Neural cell (in vitro differentiated cells): ENCODE measurements around the gene LMCD1. TPM values are rescaled to one million over a fixed set of nuclear protein-coding genes. Genes with fewer than 3 reads are reported as not detected.

Experiments
- H2AFZ ChIP-seq: fragments of 200-600, 300-800 bp; sonication (generic), shearing (Covaris generic); 2 replicates; pipeline ENCODE4 v1.6.0; 2014; ENCODE audit warnings: low read depth, mild to moderate bottlenecking, antibody characterized with exemption, low read length, moderate library complexity
- H3F3A ChIP-seq: fragments of 200-600 bp; shearing (Covaris generic); 2 replicates; pipeline ENCODE4 v1.6.1; 2016; ENCODE audit warnings: mild to moderate bottlenecking, moderate library complexity, mixed read lengths, antibody characterized with exemption, low read length; ENCODE audit not compliant: insufficient read depth, poor library complexity, severe bottlenecking
- H3K27ac ChIP-seq: fragments of 200-600, 300-800 bp; sonication (generic), shearing (Covaris generic); 2 replicates; pipeline ENCODE4 v1.5.1; 2014; ENCODE audit warnings: mild to moderate bottlenecking, low read length, moderate library complexity
- H3K27me3 ChIP-seq: fragments of 300-800, 200-600 bp; sonication (generic), shearing (Covaris generic); 2 replicates; pipeline ENCODE4 v1.6.0; 2014; ENCODE audit warnings: mild to moderate bottlenecking, low read depth, low read length, moderate library complexity; ENCODE audit not compliant: insufficient read depth
- H3K36me3 ChIP-seq: fragments of 300-800, 200-600 bp; sonication (generic), shearing (Covaris generic); 2 replicates; pipeline ENCODE4 v1.5.1; 2014; ENCODE audit warnings: mild to moderate bottlenecking, antibody characterized with exemption, low read length, moderate library complexity; ENCODE audit not compliant: insufficient read depth
- H3K4me2 ChIP-seq: fragments of 300-800, 200-600 bp; sonication (generic), shearing (Covaris generic); 2 replicates; pipeline ENCODE4 v1.6.0; 2014; ENCODE audit warnings: mild to moderate bottlenecking, low read length
- H3K4me3 ChIP-seq: fragments of 300-800, 200-600 bp; sonication (generic), shearing (Covaris generic); 2 replicates; pipeline ENCODE4 v1.5.1; 2014; ENCODE audit warnings: mild to moderate bottlenecking, low read length, moderate library complexity
- H3K79me2 ChIP-seq: fragments of 200-600 bp; shearing (Covaris generic); replicated peaks from 2 replicates; pipeline ENCODE4 v1.6.0; 2014; ENCODE audit warnings: mild to moderate bottlenecking, low read length, moderate library complexity; ENCODE audit not compliant: insufficient read depth
- H3K9ac ChIP-seq: fragments of 300-800, 200-600 bp; sonication (generic), shearing (Covaris generic); 2 replicates; pipeline ENCODE4 v1.6.1; 2016; ENCODE audit warnings: mild to moderate bottlenecking, low read length, mixed read lengths
- H3K9me2 ChIP-seq: fragments of 200-600 bp; shearing (Covaris generic); 2 replicates; pipeline ENCODE4 v1.6.1; 2016; ENCODE audit warnings: mild to moderate bottlenecking, low read length, mixed read lengths; ENCODE audit not compliant: insufficient read depth
- H3K9me3 ChIP-seq: fragments of 200-600, 300-800 bp; sonication (generic), shearing (Covaris generic); 2 replicates; pipeline ENCODE4 v1.6.1; 2016; ENCODE audit warnings: mild to moderate bottlenecking, mixed run types, low read length, moderate library complexity, mixed read lengths
- H4K20me1 ChIP-seq: fragments of 200-600 bp; shearing (Covaris generic); 2 replicates; pipeline ENCODE4 v1.6.1; 2016; ENCODE audit warnings: mild to moderate bottlenecking, mixed run types; ENCODE audit not compliant: insufficient read depth
- CTCF ChIP-seq: fragments of 450-650 bp; IDR thresholded peaks from 2 replicates; pipeline ENCODE4 v1.5.1; 2014; ENCODE audit warnings: antibody characterized with exemption, mild to moderate bottlenecking, moderate library complexity; ENCODE audit not compliant: poor library complexity, severe bottlenecking
- EP300 ChIP-seq: fragments of 450-650 bp; conservative IDR thresholded peaks from 2 replicates; pipeline ENCODE4 v1.6.1; 2014; ENCODE audit warnings: antibody characterized with exemption, mild to moderate bottlenecking, moderate library complexity; ENCODE audit not compliant: poor library complexity, severe bottlenecking
- EZH2 ChIP-seq: fragments of 200-600, 300-800 bp; shearing (Covaris generic), sonication (generic); IDR thresholded peaks from 2 replicates; pipeline ENCODE4 v1.6.1; 2014; ENCODE audit warnings: antibody characterized with exemption, low read length, borderline replicate concordance, mild to moderate bottlenecking; ENCODE audit not compliant: insufficient read depth, poor library complexity, severe bottlenecking
- MXI1 ChIP-seq: fragments of 450-650 bp; conservative IDR thresholded peaks from 2 replicates; pipeline ENCODE4 v1.6.1; 2014; ENCODE audit warnings: antibody characterized with exemption, mild to moderate bottlenecking; ENCODE audit not compliant: poor library complexity, severe bottlenecking
- POLR2AphosphoS5 ChIP-seq: IDR thresholded peaks from 2 replicates; pipeline ENCODE4 v1.6.1; 2012
- RAD21 ChIP-seq: fragments of 450-650 bp; conservative IDR thresholded peaks from 2 replicates; pipeline ENCODE4 v1.6.1; 2014; ENCODE audit warnings: antibody characterized with exemption, mild to moderate bottlenecking, moderate library complexity
- REST ChIP-seq: IDR thresholded peaks from 2 replicates; pipeline ENCODE4 v1.6.1; 2012; ENCODE audit warnings: borderline replicate concordance
- SMC3 ChIP-seq: fragments of 450-650 bp; conservative IDR thresholded peaks from 2 replicates; pipeline ENCODE4 v1.6.1; 2014; ENCODE audit warnings: antibody characterized with exemption, mild to moderate bottlenecking, moderate library complexity; ENCODE audit not compliant: poor library complexity
- TAF1 ChIP-seq: IDR thresholded peaks from 2 replicates; pipeline ENCODE4 v1.6.1; 2012; ENCODE audit warnings: low read depth
- polyA plus RNA-seq: library from polyadenylated mRNA; depleted of rRNA; stranded (reverse); fragments of >200 nt; gene quantifications from 2 replicates; pipeline ENCODE4 v1.2.3, GENCODE V29; 2014

LMCD1 gene
- polyA plus RNA-seq, 1 donor from 2014 or later = 3.5 TPM

- TF ChIP-seq REST = no peak
- no peak for TF ChIP-seq TAF1
- TF ChIP-seq CTCF = no peak
- no peak for TF ChIP-seq POLR2AphosphoS5
- no peak overlapping the region for H3K4me3 ChIP-seq
- H3K9ac ChIP-seq = no peak overlapping the region
- H3K9me3 ChIP-seq = no peaks in the 10 kb centered on the region
- H3F3A ChIP-seq = no peaks in the 10 kb centered on the region
- H3K79me2 ChIP-seq = no peaks in the 10 kb centered on the region
- no peaks in the 10 kb centered on the region for H3K27me3 ChIP-seq
- no peak overlapping the region for H3K27ac ChIP-seq
- no peaks in the 10 kb centered on the region for H3K9me2 ChIP-seq
- H2AFZ ChIP-seq = no peak overlapping the region
- no peaks in the 10 kb centered on the region for H3K36me3 ChIP-seq
- no peak overlapping the region for H3K4me2 ChIP-seq
- no peaks in the 10 kb centered on the region for H4K20me1 ChIP-seq
Measured at GRCh38 chr3:8504611-8504973, 3.0 kb downstream of the LMCD1 start.

- Histone ChIP-seq H3K4me2 (no peak overlapping the region), H4K20me1 (no peaks in the 10 kb centered on the region), H3K9me3 (no peaks in the 10 kb centered on the region), H3K36me3 (no peaks in the 10 kb centered on the region), H2AFZ (no peak overlapping the region), H3F3A (no peaks in the 10 kb centered on the region), H3K9me2 (no peaks in the 10 kb centered on the region), H3K79me2 (no peaks in the 10 kb centered on the region), H3K27ac (no peak overlapping the region), H3K27me3 (no peaks in the 10 kb centered on the region), H3K4me3 (no peak overlapping the region), H3K9ac (no peak overlapping the region)
- TF ChIP-seq SMC3 = no peak
- TF ChIP-seq EP300 = no peak
- no peak for TF ChIP-seq EZH2
- no peak for TF ChIP-seq MXI1
- TF ChIP-seq CTCF = no peak
- no peak for TF ChIP-seq POLR2AphosphoS5
- TF ChIP-seq TAF1 = no peak
- TF ChIP-seq REST = no peak
- TF ChIP-seq RAD21 = no peak
Measured at GRCh38 chr3:8505621-8506020, 4.0 kb downstream of the LMCD1 start.
